Measurements from ENCODE around the gene ITGAX.

GRCh38 chr16:31414706-31415105 is 59.7 kb downstream of the ITGAX start:
- no peak for TF ChIP-seq POLR2A (IDR thresholded peaks at IDR 0.05)
- TF ChIP-seq CTCF (IDR thresholded peaks at IDR 0.05), result no peak
